HCT116 (cell line): ENCODE measurements around the gene SNCA. TPM values are rescaled to one million over a fixed set of nuclear protein-coding genes. Genes with fewer than 3 reads are reported as not detected.

Experiments used
- ATAC-seq: fragments of 200-7000 bp; cut with Tn5 transposase; 2 replicates; pipeline ENCODE4 v1.9.1; 2020; ENCODE audit warnings: mild to moderate bottlenecking, moderate library complexity
- BruUV-seq: library from RNA; stranded (reverse); fragments of 400-500 nt; replicated peaks from 2 replicates; lab custom pipeline; 2021; lab: Mats Ljungman, UMichigan
- CTCF ChIA-PET: fragments of 300-600 bp; sonication (Branson Sonifier 250); formaldehyde crosslinking; loops from one replicate; lab custom pipeline; 2021; ENCODE audit warnings: antibody characterized with exemption; lab: Charles Lee
- POLR2A ChIA-PET: fragments of 300-600, 350-600 bp; sonication (Branson Sonifier 250); formaldehyde crosslinking; loops from one replicate; lab custom pipeline; 2021; ENCODE audit warnings: antibody characterized with exemption; lab: Charles Lee
- RAD21 ChIA-PET, 2 experiments: fragments of 300-600 bp; sonication (Branson Sonifier 250); formaldehyde crosslinking; loops; one replicate each; lab custom pipeline; 2023; ENCODE audit warnings: low total read pairs in 2 of 2; ENCODE audit not compliant: uncharacterized antibody in 2 of 2, unreplicated experiment in 2 of 2, low non-redundant PET in 1 of 2; lab: Charles Lee
- DNase-seq: peaks from one replicate; pipeline ENCODE4 v3.0.0-alpha.2; 2010; ENCODE audit warnings: low read depth, low spot score
- H2AFZ ChIP-seq: fragments of 200-600 bp; shearing (Covaris generic), sonication (generic); 2 replicates; pipeline ENCODE4 v1.6.1; 2017; ENCODE audit warnings: low read depth, mixed run types, mixed read lengths, antibody characterized with exemption, low read length; ENCODE audit not compliant: poor library complexity, severe bottlenecking
- H3K27ac ChIP-seq: 2 replicates; pipeline ENCODE4 v1.5.1; 2012; ENCODE audit warnings: low read depth, low read length
- H3K27me3 ChIP-seq: fragments of 200-600 bp; sonication (generic); 2 replicates; pipeline ENCODE4 v1.6.1; 2016; ENCODE audit warnings: mixed run types, low read length, mixed read lengths; ENCODE audit not compliant: insufficient read depth
- H3K36me3 ChIP-seq, 2 experiments: fragments of 200-500 bp in 1 of 2; fragments of 200-600 bp in 1 of 2; sonication (Bioruptor generic) in 1 of 2; sonication (generic) in 1 of 2; 2 replicates each; pipeline versions ENCODE4 v1.5.1 to v1.6.1; 2014 to 2016; ENCODE audit warnings: low read length in 2 of 2, inconsistent platforms in 1 of 2, mixed read lengths in 1 of 2, mixed run types in 1 of 2; ENCODE audit not compliant: insufficient read depth in 2 of 2, control insufficient read depth in 1 of 2
- H3K4me1 ChIP-seq, 2 experiments: fragments of 200-600 bp in 1 of 2; sonication (generic) in 1 of 2; 2 replicates each; pipeline versions ENCODE4 v1.5.1 to v1.6.1; 2012 to 2017; ENCODE audit warnings: low read length in 2 of 2, inconsistent platforms in 1 of 2, mild to moderate bottlenecking in 1 of 2, mixed read lengths in 1 of 2, mixed run types in 1 of 2, moderate library complexity in 1 of 2; ENCODE audit not compliant: insufficient read depth in 2 of 2, control insufficient read depth in 1 of 2
- H3K4me2 ChIP-seq: fragments of 200-600 bp; sonication (generic); 2 replicates; pipeline ENCODE4 v1.6.1; 2017; ENCODE audit warnings: mixed run types, low read length, mixed read lengths
- H3K4me3 ChIP-seq, 2 experiments: fragments of 200-600 bp in 1 of 2; sonication (generic) in 1 of 2; replicated peaks in 1 of 2; 2 replicates each; pipeline ENCODE4 v1.5.1; 2011 to 2016; ENCODE audit warnings: low read length in 2 of 2, control low read depth in 1 of 2, low read depth in 1 of 2, mild to moderate bottlenecking in 1 of 2, mixed read lengths in 1 of 2, mixed run types in 1 of 2
- H3K79me2 ChIP-seq: fragments of 200-600 bp; sonication (generic); 2 replicates; pipeline ENCODE4 v1.6.1; 2017; ENCODE audit warnings: mild to moderate bottlenecking, mixed run types, low read length, moderate library complexity, mixed read lengths; ENCODE audit not compliant: insufficient read depth
- H3K9ac ChIP-seq: fragments of 200-600 bp; sonication (generic); 2 replicates; pipeline ENCODE4 v1.6.1; 2016; ENCODE audit warnings: low read length, mixed read lengths
- H3K9me2 ChIP-seq: fragments of 200-600 bp; sonication (generic), shearing (Covaris generic); 2 replicates; pipeline ENCODE4 v1.6.1; 2017; ENCODE audit warnings: mixed run types, mild to moderate bottlenecking, moderate library complexity; ENCODE audit not compliant: insufficient read depth
- H3K9me3 ChIP-seq, 2 experiments: fragments of 200-500 bp in 1 of 2; fragments of 200-600 bp in 1 of 2; sonication (Bioruptor generic) in 1 of 2; sonication (generic) in 1 of 2; 2 replicates each; pipeline ENCODE4 v1.6.1; 2014 to 2017; ENCODE audit warnings: low read length in 2 of 2, mixed read lengths in 2 of 2, inconsistent platforms in 1 of 2, low read depth in 1 of 2, mild to moderate bottlenecking in 1 of 2, mixed run types in 1 of 2, moderate library complexity in 1 of 2; ENCODE audit not compliant: control insufficient read depth in 1 of 2, insufficient read depth in 1 of 2
- H4K20me1 ChIP-seq: fragments of 200-600 bp; sonication (generic), shearing (Covaris generic); 2 replicates; pipeline ENCODE4 v1.6.1; 2017; ENCODE audit warnings: mixed run types, mild to moderate bottlenecking, moderate library complexity; ENCODE audit not compliant: insufficient read depth
- ATF3 ChIP-seq: IDR thresholded peaks from 2 replicates; pipeline ENCODE4 v1.6.1; 2012
- CBX3 ChIP-seq: IDR thresholded peaks from 2 replicates; pipeline ENCODE4 v1.6.1; 2012; ENCODE audit warnings: low read depth
- CEBPB ChIP-seq: IDR thresholded peaks from 2 replicates; pipeline ENCODE4 v1.6.1; 2012; ENCODE audit warnings: low read depth
- EZH2phosphoT487 ChIP-seq: fragments of 200-600 bp; IDR thresholded peaks from 2 replicates; pipeline ENCODE4 v1.6.1; 2018; ENCODE audit warnings: antibody characterized with exemption, borderline replicate concordance
- MAX ChIP-seq: IDR thresholded peaks from 2 replicates; pipeline ENCODE4 v1.6.1; 2012
- POLR2A ChIP-seq: IDR thresholded peaks from 2 replicates; pipeline ENCODE4 v1.7.0; 2011; ENCODE audit warnings: borderline replicate concordance; ENCODE audit not compliant: insufficient read depth, insufficient read length; ENCODE audit errors: extremely low read depth
- POLR2AphosphoS5 ChIP-seq: IDR thresholded peaks from 2 replicates; pipeline ENCODE4 v1.6.1; 2011; ENCODE audit warnings: mild to moderate bottlenecking, low read depth, low read length, moderate library complexity
- RAD21 ChIP-seq: IDR thresholded peaks from 2 replicates; pipeline ENCODE4 v1.6.1; 2012; ENCODE audit warnings: low read depth, mild to moderate bottlenecking
- REST ChIP-seq: IDR thresholded peaks from 2 replicates; pipeline ENCODE4 v1.6.1; 2012; ENCODE audit warnings: low read depth
- SIN3A ChIP-seq: IDR thresholded peaks from 2 replicates; pipeline ENCODE4 v1.6.1; 2012; ENCODE audit warnings: low read depth
- SRF ChIP-seq: IDR thresholded peaks from 2 replicates; pipeline ENCODE4 v1.6.1; 2012; ENCODE audit warnings: low read depth
- TCF7L2 ChIP-seq: IDR thresholded peaks from 2 replicates; pipeline ENCODE4 v1.7.0; 2011; ENCODE audit warnings: borderline replicate concordance, inconsistent platforms; ENCODE audit not compliant: insufficient read depth, insufficient read length; ENCODE audit errors: extremely low read depth
- ZBTB33 ChIP-seq: IDR thresholded peaks from 2 replicates; pipeline ENCODE4 v1.6.1; 2011; ENCODE audit warnings: mild to moderate bottlenecking, low read length, moderate library complexity; ENCODE audit not compliant: insufficient replicate concordance; ENCODE audit errors: extremely low read depth
- ZFX ChIP-seq: fragments of 450-650 bp; IDR thresholded peaks from 2 replicates; pipeline ENCODE4 v1.6.1; 2017
- intact Hi-C: fragments of 100-400 bp; cut with micrococcal nuclease; formaldehyde crosslinking; loops from 2 replicates; pipeline ENCODE4 v1.10.0; 2022
- total RNA-seq: library from RNA; stranded (reverse); gene quantifications from one replicate; pipeline ENCODE4 v1.2.1, GENCODE V29; 2021; ENCODE audit not compliant: unreplicated experiment

Gene SNCA
- total RNA-seq, 1 experiment from 2014 or later, result 1.0 TPM

GRCh38 chr4:89876548-89876947 lies 39.6 kb upstream of the SNCA start:
- no peaks in the 10 kb centered on the region for H3K79me2 ChIP-seq
- no peak for DNase-seq
- POLR2A ChIA-PET, result no interaction called here
- H3K4me3 ChIP-seq, result no peak overlapping the region
- H3K27ac ChIP-seq, result no peak overlapping the region
- H2AFZ ChIP-seq, result no peak overlapping the region
- CTCF ChIA-PET, result no interaction called here
- intact Hi-C loops, result no loop called here
- RAD21 ChIA-PET, result no interaction called here
- no TSS peak for BruUV-seq
- H4K20me1 ChIP-seq, result no peaks in the 10 kb centered on the region
- no peak for ATAC-seq
- TF ChIP-seq CEBPB (no peak), RAD21 (no peak), ZBTB33 (no peak), REST (no peak), MAX (no peak), EZH2phosphoT487 (no peak), ZFX (no peak), SIN3A (no peak), SRF (no peak), CBX3 (no peak), POLR2AphosphoS5 (no peak), TCF7L2 (no peak), ATF3 (no peak), POLR2A (no peak)
- no peak overlapping the region for H3K4me2 ChIP-seq
- H3K9ac ChIP-seq, result no peak overlapping the region
- no peaks in the 10 kb centered on the region for H3K36me3 ChIP-seq
- H3K4me1 ChIP-seq, result no peaks in the 10 kb centered on the region
- H3K27me3 ChIP-seq, result no peaks in the 10 kb centered on the region
- H3K9me3 ChIP-seq, result no peaks in the 10 kb centered on the region
- H3K9me2 ChIP-seq, result no peaks in the 10 kb centered on the region
